Hematopoietic multipotent progenitor cell treated with erythropoietin and hydrocortisone succinate and interleukin-3 and kit ligand, for 17 days (in vitro differentiated cells): ENCODE measurements around the gene KCNIP4.

Experiments
- DNase-seq: peaks from one replicate; pipeline ENCODE4 v3.0.0-alpha.2; 2015; ENCODE audit warnings: low spot score

Gene KCNIP4

GRCh38 chr4:20944961-20945360 lies 1003.6 kb downstream of the KCNIP4 start:
- DNase-seq, result no peak

GRCh38 chr4:20944451-20944850 lies 1004.1 kb downstream of the KCNIP4 start:
- DNase-seq, result no peak

DNA sequence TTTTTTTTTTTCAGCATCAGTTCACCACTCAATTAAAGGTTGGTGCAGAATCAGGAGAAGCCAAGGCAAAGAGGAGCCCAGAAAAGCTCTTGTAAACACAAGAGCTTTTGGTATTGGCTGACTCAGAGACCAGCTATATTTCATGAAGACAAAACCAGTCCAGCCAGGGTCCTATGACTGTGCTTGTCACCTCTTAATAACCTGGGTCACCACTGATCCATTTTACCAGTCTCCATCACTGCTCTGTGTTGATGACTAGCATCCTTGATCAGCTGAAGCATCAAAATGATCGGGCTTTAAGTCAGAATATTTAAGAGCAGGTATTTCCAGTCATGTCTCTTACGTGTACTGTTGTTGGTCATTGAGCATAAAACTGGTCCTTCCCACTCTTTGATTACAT lies 1010.4 kb downstream of the KCNIP4 start:
- DNase-seq, result no peak

DNA sequence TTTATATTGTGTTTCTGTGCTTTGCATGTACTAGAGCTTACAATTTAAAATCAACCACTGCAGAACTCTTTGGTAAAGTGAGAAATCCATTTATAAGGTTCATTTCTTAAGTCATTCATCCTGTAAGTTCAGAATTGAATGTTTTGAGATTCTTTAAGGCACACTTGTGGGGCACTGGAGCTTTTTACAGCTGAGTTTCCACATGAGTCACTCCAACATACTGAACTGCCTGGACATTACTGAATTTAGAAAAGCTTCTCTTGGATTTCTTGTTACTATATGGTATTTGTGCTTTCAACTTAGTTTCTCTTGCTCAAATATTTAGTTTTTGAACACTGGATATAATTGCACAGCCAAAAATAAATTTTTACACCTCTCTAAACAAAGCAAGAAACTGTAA lies 1022.0 kb downstream of the KCNIP4 start:
- DNase-seq, result no peak

- DNase-seq, result no peak
These were observed 1023.4 kb downstream of the KCNIP4 start for GRCh38 chr4:20925176-20925575.

GRCh38 chr4:20922962-20923361 lies 1025.6 kb downstream of the KCNIP4 start:
- DNase-seq, result no peak

DNA sequence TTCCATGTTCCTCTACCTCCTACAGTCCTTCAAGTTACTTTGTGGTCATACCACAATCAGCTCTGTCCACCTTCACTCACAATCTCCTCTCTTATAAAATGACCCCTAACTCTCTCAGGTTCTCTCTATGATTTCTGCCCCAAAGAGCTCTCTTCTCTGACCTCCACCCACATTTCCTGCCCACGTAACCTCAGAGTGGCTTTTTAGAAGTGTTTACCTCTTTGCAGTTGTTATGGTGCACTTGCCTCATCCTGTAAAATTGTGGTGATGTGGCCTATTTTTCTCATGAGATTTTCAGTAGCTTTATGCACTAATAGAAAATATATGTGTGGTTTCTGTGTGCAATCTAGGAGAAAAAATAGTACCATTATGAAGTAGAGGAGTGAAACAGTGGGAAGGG lies 1032.5 kb downstream of the KCNIP4 start:
- no peak for DNase-seq

DNA sequence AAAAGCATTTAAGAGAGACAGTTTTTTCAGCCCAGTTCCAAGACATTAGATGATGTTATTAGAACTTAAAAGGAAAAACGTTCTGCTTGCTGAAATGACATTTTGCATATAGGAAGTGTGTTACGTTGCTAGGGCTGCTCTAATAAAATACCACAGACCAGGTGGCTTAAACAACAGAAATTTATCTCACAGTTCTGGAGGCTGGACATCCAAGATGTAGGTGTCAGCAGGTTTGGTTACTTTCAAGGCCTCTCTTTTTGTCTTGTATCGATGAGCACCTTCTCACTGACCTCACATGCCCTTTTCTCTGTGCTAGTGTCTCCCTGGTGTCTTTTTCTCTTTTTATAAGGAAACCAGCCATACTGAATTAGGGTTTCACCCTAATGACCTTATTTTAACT lies 1043.6 kb downstream of the KCNIP4 start:
- DNase-seq, result no peak

GRCh38 chr4:20901851-20902250 lies 1046.7 kb downstream of the KCNIP4 start:
- no peak for DNase-seq

DNA sequence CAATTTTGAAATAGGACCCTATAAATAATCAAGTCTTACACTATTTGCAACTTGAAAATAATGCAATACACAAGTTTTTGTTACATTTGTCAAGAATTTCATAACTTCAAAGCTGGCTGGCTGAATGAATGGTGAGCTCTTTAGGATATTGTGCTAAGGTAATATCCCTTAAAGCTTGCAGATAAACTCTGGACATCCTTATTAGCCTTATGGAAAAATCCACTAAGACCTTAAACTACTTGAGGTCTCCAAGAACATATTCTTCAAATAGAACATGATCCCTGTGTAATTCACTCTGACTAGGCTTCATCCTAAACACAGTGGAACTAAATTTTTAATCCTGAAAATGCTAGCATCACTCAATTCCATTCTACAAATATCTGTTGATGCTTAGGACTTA lies 1049.0 kb downstream of the KCNIP4 start:
- no peak for DNase-seq

DNA sequence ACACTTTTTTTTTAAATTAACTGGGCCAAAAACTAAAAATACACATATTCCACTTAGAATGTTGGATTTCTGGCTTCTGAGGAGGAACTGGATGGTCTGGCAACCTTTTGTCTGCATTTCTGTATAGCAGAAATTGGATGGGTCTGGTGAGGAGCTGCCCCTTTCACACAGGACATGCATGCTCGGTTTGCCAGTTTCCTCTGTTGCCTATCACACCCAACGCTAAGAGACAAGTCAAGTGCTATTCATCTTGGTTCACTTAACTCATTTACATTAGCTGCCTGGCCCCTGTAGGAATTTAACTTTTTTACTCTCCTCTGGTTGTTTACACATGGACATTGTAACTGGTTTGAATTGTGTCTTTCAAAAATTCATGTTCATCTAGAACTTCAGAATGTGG lies 1052.6 kb downstream of the KCNIP4 start:
- DNase-seq, result no peak

- DNase-seq, result no peak
These were observed 1053.4 kb downstream of the KCNIP4 start for GRCh38 chr4:20895208-20895607.

GRCh38 chr4:20890761-20891160 lies 1057.8 kb downstream of the KCNIP4 start:
- no peak for DNase-seq

- DNase-seq, result no peak
These were observed 1058.7 kb downstream of the KCNIP4 start for GRCh38 chr4:20889901-20890300.

DNA sequence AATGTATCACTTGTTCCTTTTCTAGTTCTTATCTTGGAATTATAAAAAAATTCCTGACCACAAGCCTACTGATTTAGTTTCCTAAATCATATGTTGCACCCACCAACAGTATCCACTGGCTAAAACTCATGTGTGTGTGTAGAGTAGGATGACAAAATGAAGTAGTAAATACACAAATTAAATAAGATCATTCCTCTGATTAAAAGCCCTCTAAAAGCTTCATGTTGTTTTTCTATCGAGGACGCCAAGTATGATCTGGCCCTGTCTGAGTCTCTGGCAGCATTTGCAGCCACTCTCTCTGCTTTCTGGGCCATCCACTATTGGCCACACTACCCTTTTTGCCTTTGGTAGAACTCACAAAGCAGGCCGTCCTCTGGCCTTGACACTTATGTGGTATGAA lies 1064.9 kb downstream of the KCNIP4 start:
- DNase-seq, result no peak

DNA sequence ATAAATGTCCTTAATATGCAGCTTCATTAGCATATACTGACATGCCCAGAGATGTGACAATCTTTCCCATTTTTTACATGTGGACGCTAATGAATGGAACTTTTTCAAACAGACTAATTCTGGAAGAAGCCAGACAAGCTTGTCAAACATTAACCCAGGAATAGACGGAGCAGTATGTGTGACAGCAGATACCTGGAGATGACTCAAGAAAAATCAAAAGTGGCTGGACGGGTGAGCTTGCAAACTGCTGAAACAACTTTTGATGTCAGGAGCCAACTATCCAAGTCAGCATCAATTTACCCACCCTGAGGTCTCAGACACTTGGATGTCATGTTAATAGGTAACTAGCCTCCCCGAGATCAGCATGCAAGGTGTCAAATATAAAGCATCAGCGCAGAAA lies 1065.3 kb downstream of the KCNIP4 start:
- no peak for DNase-seq

GRCh38 chr4:20882500-20882899 lies 1066.1 kb downstream of the KCNIP4 start:
- DNase-seq, result no peak

GRCh38 chr4:20881658-20882057 lies 1066.9 kb downstream of the KCNIP4 start:
- DNase-seq, result no peak

DNA sequence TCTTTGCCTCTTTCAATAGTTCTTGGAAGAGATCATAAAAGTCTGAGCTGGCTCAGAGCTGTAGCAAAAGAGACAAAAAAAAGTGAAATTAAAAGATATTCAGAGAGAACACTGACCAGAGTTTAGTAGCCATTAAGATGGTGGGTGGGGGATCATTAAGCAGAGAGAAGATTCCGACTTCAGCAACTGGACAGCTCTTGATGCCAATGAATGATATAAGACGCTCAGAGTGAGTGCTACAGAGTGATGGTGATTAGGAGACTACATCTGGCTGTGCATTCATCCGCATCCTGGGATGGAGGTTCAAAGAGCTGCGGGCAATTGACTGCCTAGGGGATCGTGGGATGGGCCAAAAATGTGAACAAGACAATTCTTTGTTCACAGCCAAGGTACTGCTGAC lies 1069.8 kb downstream of the KCNIP4 start:
- DNase-seq, result no peak

DNA sequence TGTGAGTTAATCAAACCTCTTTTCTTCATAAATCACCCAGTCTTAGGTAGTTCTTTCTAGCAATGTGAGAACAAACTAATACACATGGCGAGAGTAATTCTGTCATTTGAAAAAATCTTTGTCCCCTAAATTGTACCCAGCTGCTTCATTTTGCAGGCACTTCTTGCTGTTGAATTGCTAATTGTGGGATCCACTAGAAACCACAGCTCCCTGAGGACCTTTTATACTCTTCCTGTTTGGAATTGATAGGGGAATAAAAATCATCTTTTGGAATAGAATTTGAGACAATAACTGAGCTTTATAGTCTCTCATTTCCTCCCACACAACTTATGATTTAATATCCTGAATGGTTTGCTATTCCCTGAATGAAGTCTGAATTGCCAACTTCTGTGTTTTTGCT lies 1078.1 kb downstream of the KCNIP4 start:
- DNase-seq, result no peak

- no peak for DNase-seq
These were observed 1080.5 kb downstream of the KCNIP4 start for GRCh38 chr4:20868108-20868507.

DNA sequence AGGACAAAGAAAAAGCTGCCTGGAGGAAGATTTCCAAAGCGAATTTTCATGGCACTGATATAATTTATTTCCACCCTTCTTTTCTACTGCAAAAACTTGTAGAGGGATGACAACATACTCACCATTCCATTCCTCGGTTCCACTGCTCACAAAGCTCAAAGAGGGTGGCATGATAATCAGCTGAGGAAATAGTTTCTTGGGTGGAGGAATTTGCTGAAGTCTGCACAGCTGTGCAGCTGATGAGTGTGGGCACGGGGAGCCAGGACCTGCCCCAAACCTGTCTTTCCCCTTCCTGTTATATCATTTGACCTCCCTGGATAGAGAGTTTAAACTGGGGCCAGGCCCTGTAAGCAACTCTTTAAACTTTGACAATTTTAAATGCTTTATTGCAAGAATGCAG lies 1087.7 kb downstream of the KCNIP4 start:
- DNase-seq, result no peak

GRCh38 chr4:20859097-20859781 lies 1089.3 kb downstream of the KCNIP4 start:
- DNase-seq, result no peak

DNA sequence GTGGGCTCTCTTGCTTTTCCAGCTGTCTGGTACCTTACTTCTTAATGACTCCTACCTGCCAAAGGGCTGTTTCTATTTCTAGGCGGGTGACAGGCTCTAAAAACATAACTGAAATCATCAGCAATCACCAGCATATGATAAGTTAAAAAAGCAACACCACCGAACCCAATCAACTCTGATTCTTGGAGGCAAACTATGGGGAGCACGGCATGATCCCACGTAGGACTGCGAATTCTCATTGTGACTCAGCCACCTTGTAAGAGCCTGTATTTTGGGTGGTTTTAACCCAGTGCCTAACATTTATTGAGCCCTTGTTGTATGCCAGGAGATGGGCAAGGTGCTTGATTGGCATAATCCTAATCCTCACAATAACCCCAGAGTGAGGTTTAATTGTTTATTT lies 1091.5 kb downstream of the KCNIP4 start:
- DNase-seq, result no peak
